Breast epithelium (tissue), 3 donors: ENCODE results near the gene MCUB.

Experiments
- POLR2A ChIP-seq: fragments of 450-650 bp; IDR thresholded peaks from one replicate; pipeline ENCODE4 v1.6.1; 2016; ENCODE audit warnings: antibody characterized with exemption, mild to moderate bottlenecking, moderate library complexity
- POLR2AphosphoS5 ChIP-seq, 3 donors: sonication (generic); formaldehyde crosslinking; IDR thresholded peaks; one replicate each; pipeline ENCODE4 v1.6.1; 2017; ENCODE audit warnings: antibody characterized with exemption in 3 of 3

DNA sequence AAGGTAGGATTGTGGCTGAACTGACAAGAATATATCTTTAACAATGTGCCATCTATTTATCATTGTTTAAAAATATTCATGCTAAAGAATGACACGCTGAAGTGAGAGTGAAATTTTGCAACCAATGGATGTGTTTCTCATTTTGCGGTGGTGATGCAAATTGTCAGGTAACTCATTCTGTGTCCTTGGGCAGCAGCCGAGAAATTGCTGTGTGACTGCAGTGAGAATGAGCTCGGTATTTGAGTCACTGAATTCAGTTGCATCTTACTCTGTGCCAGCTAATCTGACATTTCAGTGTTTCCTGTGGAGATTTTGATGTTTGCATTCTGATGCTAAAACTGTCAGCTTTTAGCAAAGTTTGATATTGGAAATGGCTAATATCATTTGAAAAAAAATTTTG is 28.1 kb downstream of the MCUB start:
- TF ChIP-seq POLR2A (no peak), POLR2AphosphoS5 (IDR thresholded peaks at IDR 0.05) (no peak)
